Fibroblast of skin of back (primary cell): Measurements from ENCODE around the gene TNP2.

Experiments used
- DNase-seq: peaks from one replicate; pipeline ENCODE4 v3.0.0-alpha.2; 2013

TNP2 gene

DNA sequence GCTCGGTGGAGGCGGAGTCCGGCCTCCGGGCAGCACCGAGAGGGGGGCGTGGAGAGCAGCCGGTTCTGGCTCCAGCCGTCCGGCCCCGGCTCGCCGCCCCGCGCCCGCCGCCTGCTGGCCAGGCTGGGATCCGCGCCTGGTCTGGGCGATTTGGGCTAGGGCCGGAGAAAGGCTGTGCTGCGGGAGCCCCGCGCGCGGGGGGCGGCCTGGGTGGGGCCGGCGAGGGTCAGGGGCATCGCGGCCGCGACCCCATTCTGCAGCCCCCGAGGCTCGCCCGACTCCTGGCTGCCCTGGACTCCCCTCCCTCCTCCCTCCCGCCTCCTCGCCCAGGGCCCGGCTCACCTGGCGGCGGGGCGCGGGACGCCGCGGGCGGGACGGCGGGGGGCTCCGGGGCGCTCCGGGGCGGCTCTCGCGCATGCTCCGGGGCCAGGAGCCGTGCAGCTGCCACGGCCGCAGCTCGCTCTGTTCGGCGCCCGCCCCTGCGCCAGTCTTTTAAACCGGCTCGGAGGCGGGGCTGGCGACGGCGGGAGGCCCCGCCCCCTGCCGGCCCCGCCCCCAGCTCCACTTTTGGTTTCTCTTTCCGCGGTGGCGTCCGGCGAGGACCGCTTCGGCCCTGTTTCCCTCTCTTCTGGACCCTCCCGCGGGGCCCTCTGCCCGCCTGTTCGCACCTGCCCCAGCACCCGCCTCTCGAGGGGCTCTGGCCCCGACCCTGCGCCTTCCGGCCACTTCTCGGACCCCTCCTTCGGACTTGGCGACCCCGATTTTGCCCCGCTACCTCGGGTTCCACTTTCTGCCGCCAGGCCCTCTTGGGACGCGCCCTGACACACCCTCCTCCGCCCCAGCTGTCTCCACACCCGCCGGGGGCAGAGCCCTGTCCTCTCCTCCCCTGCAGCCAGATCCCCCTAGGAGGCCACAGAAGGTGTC is 13.1 kb downstream of the TNP2 start, which contains the start of gene SOCS1:
Gene SOCS1, minus strand, starts transcription at position 468 of the 924 bp plus-strand sequence. CDS start 726 bp downstream, outside the sequence.
- peak; percentile 76 for DNase-seq

DNA sequence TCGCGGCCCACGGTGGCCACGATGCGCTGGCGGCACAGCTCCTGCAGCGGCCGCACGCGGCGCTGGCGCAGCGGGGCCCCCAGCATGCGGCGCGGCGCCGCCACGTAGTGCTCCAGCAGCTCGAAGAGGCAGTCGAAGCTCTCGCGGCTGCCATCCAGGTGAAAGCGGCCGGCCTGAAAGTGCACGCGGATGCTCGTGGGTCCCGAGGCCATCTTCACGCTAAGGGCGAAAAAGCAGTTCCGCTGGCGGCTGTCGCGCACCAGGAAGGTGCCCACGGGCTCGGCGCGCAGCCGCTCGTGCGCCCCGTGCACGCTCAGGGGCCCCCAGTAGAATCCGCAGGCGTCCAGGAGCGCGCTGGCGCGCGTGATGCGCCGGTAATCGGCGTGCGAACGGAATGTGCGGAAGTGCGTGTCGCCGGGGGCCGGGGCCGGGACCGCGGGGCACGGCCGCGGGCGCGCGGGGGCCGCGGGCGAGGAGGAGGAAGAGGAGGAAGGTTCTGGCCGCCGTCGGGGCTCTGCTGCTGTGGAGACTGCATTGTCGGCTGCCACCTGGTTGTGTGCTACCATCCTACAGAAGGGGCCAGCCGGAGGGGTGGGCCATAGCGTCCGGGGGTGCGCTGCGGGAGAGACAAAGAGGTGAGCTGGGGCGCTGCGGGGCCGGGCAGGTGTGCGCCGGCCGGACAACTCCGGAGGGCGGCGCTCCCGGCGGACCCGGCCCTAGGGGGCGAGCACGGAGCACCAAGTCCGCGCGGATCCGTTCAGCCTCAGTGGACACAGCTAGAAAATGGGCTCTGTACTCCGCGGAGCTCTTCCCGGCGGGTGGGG is 14.0 kb downstream of the TNP2 start:
- DNase-seq: peak; percentile 41

DNA sequence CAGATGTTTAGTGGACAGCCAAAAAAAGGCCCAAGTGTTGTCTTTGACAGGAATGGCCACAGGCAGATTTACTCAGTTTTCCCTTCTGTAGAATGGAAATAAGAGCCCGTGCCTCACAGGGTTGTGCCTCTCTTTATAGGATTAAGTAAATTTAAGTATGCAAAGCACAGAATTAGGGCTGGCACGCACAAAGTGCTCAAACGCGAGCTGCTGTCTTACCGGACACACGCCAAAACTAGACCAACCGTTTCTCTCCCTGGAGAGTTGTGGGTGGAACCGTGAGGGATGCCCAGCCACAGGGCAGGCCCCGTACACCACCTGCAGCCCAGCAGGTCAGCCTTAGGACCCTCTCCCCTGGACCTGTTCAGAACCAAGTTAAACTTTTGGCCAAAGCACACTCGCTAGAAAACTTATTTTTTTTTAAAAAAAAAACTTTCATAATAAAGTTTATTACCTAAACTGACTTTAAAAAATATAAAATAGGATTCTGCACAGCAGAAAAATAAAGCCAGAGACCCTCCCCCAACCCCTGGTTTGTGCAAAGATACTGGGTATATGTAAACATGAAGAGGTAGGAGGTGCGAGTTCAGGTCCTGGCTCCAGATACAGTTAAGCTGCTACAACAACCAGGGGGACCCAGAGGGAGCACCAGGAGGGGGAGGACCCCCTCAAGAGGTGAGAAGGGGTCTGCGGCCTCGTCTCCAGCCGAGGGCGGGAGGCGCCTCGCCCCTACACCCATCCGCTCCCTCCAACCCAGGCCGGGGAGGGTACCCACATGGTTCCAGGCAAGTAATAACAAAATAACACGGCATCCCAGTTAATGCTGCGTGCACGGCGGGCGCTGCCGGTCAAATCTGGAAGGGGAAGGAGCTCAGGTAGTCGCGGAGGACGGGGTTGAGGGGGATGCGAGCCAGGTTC is 14.9 kb downstream of the TNP2 start:
- DNase-seq: no peak

DNA sequence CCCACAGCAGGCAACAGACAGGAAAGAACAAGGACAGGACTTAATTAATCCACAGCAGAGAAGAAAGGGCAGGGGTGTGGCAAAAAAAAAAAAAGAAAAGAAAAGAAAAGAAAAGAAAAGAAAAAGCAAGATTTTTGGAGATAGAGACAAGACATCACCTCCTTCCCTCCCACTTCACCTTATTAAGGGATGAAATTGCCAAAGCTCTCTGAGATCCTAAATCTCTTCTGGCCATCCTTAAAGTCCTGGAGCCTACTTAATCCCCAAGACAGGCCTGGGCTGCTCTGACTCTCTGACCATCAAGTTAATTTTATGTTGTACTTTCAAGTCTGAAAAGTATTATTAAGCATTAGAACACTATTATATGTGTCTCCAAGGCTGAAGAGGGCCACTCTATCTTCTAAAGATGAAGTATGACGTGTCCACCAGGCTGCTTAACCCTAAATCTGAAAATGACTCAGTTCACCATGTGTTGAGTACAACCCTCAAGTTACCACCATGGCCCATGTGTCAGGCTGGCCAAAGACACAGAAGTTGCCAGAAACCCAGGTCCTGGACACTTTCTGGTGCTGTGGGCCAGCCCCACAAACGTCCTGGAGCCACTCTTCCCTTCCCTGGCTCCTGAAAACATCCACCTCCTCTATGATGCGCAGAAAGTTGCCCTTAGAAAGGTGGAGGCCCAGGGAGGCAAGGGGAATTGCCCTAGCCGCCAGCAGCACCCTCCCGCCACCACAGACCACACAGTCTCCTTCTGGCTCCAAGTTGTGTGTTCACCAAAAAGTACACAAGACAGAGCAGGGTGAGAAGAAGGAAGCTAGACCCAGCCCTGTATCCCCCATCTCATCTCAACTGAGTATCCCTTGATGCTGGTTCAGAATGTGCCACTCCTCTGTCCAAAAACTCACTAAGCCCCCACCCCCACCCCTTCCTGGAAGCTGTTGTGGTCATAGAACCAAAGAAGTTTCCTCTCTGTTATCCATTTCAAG is 15.8 kb downstream of the TNP2 start:
- DNase-seq: no peak

DNA sequence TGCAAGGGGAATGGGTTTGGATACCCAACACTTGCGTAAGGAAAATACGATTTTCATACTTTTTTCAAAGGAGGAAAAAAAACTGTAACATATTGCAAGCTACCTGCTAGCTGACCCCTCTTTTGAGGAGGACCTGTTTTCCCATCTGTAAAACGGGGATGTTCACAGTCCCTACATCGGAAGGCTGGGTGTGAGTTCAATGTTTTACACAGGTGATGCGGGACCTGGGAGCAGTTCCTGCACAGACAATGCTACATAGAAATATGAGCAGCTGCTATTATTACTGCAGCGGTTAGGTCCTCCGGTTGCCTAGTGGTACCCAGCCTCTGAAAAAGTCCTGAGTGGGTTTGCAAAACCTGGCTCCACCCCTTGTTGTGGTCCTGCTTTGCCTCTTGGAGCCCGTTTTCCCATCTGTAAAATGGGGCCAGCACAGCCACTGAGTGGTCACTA is 16.6 kb downstream of the TNP2 start:
- DNase-seq: no peak

DNA sequence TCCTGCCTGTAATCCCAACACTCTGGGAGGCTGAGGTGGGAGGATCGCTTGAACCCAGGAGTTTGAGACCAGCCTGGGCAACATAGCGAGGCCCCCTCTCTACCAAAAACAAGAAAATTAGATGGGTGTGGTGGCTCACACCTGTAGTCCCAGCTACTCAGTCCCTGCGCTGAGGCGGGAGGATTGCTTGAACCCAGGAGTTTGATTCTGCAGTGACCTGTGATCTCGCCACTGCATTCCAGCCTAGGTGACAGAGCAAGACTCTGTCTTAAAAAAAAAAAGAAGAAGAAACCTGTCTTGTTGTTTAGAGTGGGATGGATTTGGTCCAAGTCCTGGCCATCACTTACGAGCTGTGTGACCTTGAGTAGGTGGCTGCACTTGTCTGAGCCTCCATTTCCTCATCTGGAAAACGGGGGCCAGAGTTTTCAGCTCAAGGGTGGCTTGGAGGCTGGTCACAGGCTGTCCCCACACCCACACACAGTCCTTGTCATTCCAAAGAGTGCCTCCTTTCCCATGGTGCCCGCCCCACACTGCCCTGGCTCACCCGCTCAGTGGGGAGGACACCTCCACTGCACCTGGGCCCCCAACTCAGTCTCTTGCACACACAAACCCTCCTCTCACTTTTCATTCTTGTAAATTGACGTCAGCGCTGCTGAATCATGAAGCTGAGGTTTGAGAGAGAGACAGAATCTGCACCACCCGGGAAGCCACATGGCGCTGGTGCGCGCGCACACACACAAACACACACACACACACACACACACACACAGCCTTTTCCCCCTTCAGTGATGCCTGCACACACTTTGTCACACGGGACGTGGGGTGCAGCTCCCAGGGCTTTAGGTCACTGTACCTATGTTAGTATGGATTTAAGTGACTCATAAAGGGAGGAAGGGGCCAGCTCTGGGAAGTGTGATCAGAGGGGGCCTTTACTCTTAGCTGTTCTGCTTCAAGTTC is 17.3 kb downstream of the TNP2 start:
- DNase-seq: peak; percentile 66

DNA sequence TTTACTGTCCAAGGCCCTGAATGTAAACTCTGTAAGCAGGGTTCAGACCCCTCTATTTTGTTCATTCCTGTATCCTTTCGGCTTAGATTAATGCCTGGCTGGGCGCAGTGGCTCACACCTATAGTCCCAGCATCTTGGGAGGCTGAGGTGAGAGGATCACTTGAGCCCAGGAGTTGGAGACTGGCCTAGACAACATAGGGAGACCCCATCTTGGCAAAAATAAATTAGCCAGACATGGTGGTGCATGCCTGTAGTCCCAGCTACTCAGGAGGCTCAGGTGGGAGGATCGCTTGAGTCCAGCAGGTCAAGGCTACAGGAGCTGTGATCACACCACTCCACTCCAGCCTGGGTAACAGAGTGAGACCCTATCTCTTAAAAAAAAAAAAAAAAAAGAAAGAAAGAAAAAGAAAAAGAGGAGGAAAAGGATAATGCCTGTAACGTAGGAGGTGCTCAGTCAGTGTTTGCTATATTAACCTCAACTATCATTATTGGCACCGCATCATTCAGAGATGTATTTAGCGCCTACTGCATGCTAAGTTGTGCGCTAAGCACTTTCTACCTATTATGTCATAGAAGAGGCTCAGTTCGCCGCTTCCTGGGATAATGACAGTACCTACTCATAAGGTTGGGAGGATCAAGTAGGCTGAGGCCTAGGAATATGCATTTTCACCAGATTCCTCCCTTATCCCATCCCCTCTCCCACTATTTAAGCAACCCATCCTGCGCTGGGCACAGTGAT is 18.2 kb downstream of the TNP2 start:
- DNase-seq: no peak

DNA sequence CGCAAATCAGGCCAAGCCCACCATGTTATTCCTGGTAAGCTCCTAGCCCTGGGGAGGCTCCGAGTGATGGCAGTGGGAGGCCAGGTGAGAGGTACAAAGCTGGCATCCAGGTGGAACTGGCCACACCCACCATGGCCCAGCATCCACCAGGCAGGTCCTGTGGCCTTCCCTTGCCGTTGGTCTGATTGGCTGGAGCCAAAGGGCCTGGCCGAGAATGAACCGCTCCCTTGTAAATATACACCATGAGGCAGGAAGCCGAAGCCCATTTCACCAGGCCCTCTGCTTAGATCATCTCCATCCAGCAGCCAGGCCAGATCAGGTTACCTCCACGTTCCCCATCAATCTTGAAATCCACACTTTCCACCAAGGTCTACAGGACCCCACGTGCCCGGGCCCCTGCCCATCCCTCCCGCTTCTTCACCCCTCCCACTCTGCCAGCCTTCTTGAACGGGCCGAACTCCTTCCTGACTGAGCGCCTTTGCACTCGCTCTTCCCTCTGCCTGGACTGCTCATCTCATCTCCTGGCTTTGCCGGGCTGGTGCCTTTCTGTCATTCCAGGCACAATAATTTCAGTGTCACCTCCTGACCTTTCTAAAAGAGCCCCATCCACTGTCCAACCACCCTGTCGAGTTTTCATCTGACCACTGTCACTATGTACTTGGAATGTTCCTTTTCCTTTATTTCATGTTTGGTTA is 18.9 kb downstream of the TNP2 start:
- DNase-seq: no peak

DNA sequence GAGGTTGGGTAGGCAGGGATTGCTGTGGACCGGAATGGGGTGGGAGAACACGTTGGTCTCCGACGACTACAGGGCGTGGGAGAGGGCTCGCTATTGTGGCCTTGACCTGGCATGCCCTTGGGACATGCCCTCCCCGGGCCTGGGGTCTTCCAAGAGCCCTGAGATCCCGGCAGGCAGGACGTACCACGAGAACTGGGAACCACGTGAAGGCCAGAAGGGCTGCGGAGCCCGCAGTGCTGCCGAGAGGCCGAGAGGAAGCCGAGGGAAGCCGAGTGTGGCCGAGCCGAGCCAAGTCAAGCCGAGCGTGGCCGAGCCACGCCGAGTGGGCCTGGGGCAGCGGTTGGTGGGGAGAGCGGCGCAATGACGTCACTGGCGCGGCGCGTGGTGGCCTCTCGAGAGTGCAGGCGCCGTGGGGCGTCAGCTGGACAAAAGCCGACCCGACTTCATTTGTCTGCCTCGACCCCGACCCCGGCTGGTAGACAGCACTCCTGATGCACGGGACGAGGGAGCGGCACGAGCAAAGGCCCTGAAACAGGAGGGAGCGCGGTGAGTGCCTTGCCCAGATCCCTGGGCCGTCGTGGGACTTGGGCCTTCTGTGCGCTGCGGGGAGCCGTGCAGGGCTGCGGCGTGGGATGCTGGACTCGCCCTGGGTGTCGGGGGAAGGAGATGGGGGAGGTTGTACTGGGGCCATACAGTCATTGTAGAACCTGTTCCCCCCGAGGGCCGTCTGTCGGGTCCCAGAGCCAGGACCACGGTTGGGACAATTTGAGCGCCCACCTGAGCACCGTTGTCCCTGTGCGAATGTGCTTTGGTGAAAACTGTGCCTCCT is 19.7 kb downstream of the TNP2 start:
- DNase-seq: no peak

DNA sequence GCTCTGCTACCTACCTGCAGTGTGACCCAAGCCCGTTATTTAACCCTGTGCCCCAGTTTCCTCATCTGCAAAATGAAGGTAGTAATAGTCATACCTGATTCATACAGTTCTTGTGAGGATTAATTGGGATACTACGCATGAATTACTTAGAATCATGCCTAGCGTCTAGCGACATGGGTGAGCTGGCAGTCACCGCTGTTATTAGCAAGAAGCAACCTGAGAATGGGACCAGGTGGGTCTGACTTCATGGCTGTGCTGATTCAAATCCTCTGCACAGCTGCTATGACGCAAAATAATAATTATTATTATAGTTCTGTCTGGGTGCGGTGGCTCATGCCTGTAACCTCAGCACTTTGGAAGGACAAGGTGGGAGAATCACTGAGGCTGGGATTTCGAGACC is 21.0 kb downstream of the TNP2 start:
- no peak for DNase-seq

DNA sequence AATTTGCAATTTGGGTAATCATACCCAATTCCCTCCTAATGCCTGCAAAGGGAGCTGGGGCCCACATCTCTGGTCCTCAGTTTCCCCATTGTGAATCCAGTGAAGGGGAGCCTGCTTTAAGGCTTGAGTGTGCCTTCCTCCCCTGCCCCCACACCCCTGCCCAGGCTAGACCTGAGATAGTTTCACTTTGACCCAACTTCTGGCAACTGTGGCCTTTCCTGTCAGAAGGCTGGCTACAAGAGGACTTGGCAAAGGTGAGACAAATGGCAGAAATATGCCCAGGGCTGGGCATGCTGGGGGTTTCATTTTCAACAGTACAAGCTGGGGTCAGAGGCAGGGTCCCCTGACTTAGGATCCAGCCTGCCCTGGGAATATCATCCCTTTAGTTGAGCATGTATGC is 23.1 kb downstream of the TNP2 start:
- DNase-seq: no peak

DNA sequence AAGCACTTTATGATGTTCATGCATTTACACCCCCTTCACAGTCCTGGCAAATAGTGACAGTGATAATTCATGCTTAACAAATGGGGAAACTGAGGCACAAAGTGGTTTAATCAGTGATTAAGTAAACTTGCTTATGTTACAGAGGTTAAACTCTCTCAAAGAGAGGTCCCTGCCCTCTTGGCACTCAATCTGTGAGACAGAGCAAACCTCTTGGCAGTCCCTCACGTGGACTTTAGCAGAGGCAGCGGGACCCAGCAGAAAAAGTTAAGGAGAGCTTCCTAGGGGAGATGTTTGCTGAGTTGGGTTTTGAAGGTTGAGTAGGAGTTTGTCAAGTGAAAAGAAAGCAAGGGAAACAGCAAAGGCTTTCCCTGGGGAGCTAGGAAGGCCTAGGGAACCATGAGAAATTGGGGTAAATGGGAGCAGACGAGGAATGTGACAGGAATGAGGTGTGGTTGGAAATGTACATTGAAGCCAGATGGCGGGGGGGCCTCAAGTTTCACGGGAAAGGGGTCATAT is 23.8 kb downstream of the TNP2 start:
- DNase-seq: no peak

DNA sequence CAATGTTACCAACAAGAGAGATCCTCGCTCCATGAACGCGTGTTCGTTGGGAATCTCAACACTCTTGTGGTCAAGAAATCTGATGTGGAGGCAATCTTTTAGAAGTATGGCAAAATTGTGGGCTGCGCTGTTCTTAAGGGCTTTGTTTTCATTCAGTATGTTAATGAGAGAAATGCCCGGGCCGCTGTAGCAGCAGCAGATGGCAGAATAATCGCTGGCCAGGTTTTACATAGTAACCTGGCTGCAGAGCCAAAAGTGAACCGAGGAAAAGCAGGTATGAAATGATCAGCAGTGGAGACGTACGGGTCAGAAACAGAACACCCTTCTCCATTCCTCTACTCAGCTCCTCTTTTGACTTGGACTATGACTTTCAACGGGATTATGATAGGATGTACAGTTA is 26.5 kb downstream of the TNP2 start:
- DNase-seq: no peak

DNA sequence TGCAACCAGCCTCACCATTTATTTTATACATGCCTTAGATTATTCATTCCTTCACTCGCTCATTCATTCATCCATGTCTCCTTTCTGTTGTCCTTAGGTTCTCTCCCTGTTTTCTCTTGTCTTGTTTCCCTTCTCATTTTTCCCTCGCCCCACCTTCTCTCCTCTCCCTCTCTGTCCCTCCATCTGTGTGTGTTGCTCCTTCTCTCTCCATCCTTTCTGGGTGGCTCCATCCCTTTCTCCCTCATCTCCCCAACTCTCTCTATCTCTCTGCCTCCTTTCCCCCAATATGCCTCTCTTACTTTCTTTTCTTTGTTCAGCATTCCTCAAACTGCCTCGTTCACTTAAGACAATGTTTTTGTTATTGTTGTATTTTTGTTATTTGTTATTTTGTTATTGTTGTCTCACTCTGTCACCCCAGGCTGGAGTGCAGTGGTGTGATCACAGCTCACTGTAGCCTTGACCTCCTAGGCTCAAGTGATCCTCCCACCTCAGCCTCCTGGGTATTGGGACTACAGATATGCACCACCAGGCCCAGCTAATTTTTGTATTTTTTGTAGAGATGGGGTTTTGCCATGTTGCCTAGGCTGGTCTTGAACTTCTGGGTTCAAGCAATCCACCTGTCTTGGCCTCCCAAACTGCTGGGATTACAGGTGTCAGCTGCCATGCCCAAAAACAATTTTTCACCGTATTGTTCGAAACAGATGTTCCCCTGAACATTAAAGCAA is 27.5 kb downstream of the TNP2 start:
- DNase-seq: no peak

DNA sequence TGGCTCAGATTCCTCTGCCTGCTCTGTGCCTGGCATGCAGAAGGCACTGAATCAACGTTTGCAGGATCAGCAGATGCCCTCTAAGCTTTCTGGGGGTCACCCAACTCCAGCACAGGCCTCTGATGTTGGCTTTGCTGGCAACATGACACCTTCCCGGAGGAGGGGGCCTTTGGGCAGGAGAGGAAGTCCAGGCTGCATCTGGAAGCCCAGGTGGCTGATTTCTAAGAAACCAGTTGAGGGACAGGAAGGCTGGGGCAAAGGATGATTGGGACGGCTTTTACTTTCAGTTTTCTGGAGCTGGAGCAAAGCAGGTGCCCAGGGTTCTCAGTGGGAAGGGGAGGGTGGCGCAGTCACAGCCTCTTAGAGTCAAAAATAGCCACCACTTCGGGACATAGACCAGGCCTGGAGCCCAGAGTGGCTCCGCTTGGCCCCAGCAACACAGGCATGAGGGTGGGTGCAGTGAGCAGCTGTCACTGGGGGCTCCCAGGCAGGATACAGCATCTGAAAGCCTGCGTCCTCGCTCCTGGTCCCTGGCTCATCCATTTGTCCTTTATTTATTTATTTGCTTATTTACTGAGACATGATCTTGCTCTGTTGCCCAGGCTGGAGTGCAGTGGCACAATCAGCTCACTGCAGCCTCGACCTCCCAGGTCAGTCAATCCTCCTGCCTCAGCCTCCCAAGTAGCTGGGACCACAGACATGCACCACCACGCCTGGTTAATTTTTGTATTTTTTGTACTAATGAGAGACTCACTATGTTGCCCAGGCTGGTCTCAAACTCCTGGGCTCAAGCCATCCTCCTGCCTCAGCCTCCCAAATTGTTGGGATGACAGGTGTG is 28.3 kb downstream of the TNP2 start:
- DNase-seq: no peak
